DOHH2 (cell line): ENCODE data around the gene SLCO3A1.
A peak's percentile ranks its signal among the peaks of the same experiment; 100 is the strongest.

Experiments
- H3F3A ChIP-seq: fragments of 200-600 bp; sonication (generic), shearing (Covaris generic); 2 replicates; pipeline ENCODE4 v1.6.0; 2016; ENCODE audit warnings: antibody characterized with exemption, mild to moderate bottlenecking; ENCODE audit not compliant: control insufficient read depth, insufficient read depth
- H3K27ac ChIP-seq: fragments of 200-600 bp; sonication (generic); 2 replicates; pipeline ENCODE4 v1.5.1; 2014; ENCODE audit warnings: low read depth, mild to moderate bottlenecking, low read length, moderate library complexity
- H3K27me3 ChIP-seq: fragments of 200-600 bp; sonication (generic); 2 replicates; pipeline ENCODE4 v1.6.1; 2014; ENCODE audit warnings: mild to moderate bottlenecking, low read length, mixed read lengths; ENCODE audit not compliant: control insufficient read depth
- H3K36me3 ChIP-seq: fragments of 200-600 bp; sonication (generic); 2 replicates; pipeline ENCODE4 v1.6.1; 2014; ENCODE audit warnings: mild to moderate bottlenecking, low read length, moderate library complexity, mixed read lengths; ENCODE audit not compliant: control insufficient read depth
- H3K4me1 ChIP-seq: fragments of 200-600 bp; sonication (generic); 2 replicates; pipeline ENCODE4 v1.6.1; 2014; ENCODE audit warnings: mild to moderate bottlenecking, low read length, mixed read lengths; ENCODE audit not compliant: control insufficient read depth
- H3K4me2 ChIP-seq: fragments of 200-600 bp; sonication (generic); 2 replicates; pipeline ENCODE4 v1.6.0; 2014; ENCODE audit warnings: mild to moderate bottlenecking, low read length, moderate library complexity
- H3K4me3 ChIP-seq: fragments of 200-600 bp; sonication (generic); 2 replicates; pipeline ENCODE4 v1.5.1; 2014; ENCODE audit warnings: mild to moderate bottlenecking, low read length, mixed read lengths
- H3K79me2 ChIP-seq: fragments of 200-600 bp; sonication (generic); 2 replicates; pipeline ENCODE4 v1.6.1; 2014; ENCODE audit warnings: mild to moderate bottlenecking, low read length, mixed read lengths; ENCODE audit not compliant: control insufficient read depth
- H3K9me2 ChIP-seq: fragments of 200-600 bp; sonication (generic); replicated peaks from 2 replicates; pipeline ENCODE4 v1.6.1; 2014; ENCODE audit warnings: mild to moderate bottlenecking, low read length, mixed read lengths; ENCODE audit not compliant: control insufficient read depth
- H3K9me3 ChIP-seq: fragments of 200-600 bp; sonication (generic); 2 replicates; pipeline ENCODE4 v1.6.1; 2014; ENCODE audit warnings: antibody characterized with exemption, low read length, mixed read lengths; ENCODE audit not compliant: control insufficient read depth, insufficient read depth
- H4K20me1 ChIP-seq: fragments of 200-600 bp; sonication (generic); 2 replicates; pipeline ENCODE4 v1.6.0; 2014; ENCODE audit warnings: low read depth, mild to moderate bottlenecking, antibody characterized with exemption, low read length, moderate library complexity; ENCODE audit not compliant: control insufficient read depth, insufficient read depth
- CTCF ChIP-seq: fragments of 200-600 bp; sonication (generic); IDR thresholded peaks from one replicate; pipeline ENCODE4 v1.5.1; 2014; ENCODE audit warnings: antibody characterized with exemption, mild to moderate bottlenecking, low read depth, low read length; ENCODE audit not compliant: poor library complexity, severe bottlenecking
- EZH2phosphoT487 ChIP-seq: fragments of 200-600 bp; sonication (generic); IDR thresholded peaks from 2 replicates; pipeline ENCODE4 v1.6.1; 2017; ENCODE audit warnings: borderline replicate concordance, mild to moderate bottlenecking, antibody characterized with exemption, low read length, moderate library complexity, mixed read lengths

Gene SLCO3A1

DNA sequence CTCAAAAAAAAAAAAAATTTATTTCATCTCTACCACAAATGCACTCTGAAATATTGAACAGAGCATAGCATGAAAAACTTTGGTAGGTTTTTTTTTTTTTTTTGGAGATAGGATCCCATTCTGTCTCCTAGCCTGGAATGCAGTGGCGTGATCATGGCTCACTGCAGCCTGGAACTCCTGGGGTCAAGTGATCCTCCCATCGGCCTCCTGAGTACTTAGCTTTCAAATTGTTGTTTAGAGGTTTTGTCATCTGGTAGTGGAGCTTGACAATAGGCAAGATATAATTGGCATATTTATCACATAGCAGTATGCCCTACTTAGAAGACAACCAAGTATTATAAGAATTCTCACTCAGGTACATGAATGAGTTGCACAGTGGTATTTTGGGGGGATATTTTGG is 306.0 kb downstream of the SLCO3A1 start:
- peaks cover 12% of the 10 kb centered on the region for H3K4me1 ChIP-seq
- H3K4me3 ChIP-seq = no peak overlapping the region
- H3K36me3 ChIP-seq = no peaks in the 10 kb centered on the region
- H3K27ac ChIP-seq = no peak overlapping the region
- TF ChIP-seq EZH2phosphoT487 = no peak
- no peak for TF ChIP-seq CTCF
- no peaks in the 10 kb centered on the region for H4K20me1 ChIP-seq
- no peak overlapping the region for H3K4me2 ChIP-seq
- H3K9me2 ChIP-seq = no peaks in the 10 kb centered on the region
- no peaks in the 10 kb centered on the region for H3K27me3 ChIP-seq
- H3K9me3 ChIP-seq = no peaks in the 10 kb centered on the region
- H3K79me2 ChIP-seq = no peaks in the 10 kb centered on the region
- no peaks in the 10 kb centered on the region for H3F3A ChIP-seq

GRCh38 chr15:92159906-92160841 is 306.7 kb downstream of the SLCO3A1 start:
- Histone ChIP-seq H3K4me3 (no peak overlapping the region), H3F3A (no peaks in the 10 kb centered on the region)

GRCh38 chr15:92161039-92161670 is 307.6 kb downstream of the SLCO3A1 start:
- peak overlapping the region; percentile 9 for H3K4me3 ChIP-seq
- H3K4me2 ChIP-seq = peak overlapping the region; percentile 41; the same call in 1 of the 2 replicates
- H3K27ac ChIP-seq = no peak overlapping the region

More at GRCh38 chr15:92159906-92160841, 306.7 kb downstream of the SLCO3A1 start:
- no peaks in the 10 kb centered on the region for H3K36me3 ChIP-seq
- no peaks in the 10 kb centered on the region for H3K9me3 ChIP-seq
- TF ChIP-seq CTCF = no peak
- TF ChIP-seq EZH2phosphoT487 = no peak
- no peaks in the 10 kb centered on the region for H3K27me3 ChIP-seq
- no peak overlapping the region for H3K4me2 ChIP-seq
- no peaks in the 10 kb centered on the region for H3K79me2 ChIP-seq
- no peak overlapping the region for H3K27ac ChIP-seq
- no peaks in the 10 kb centered on the region for H4K20me1 ChIP-seq
- no peaks in the 10 kb centered on the region for H3K9me2 ChIP-seq
- H3K4me1 ChIP-seq = peaks cover 12% of the 10 kb centered on the region

DNA sequence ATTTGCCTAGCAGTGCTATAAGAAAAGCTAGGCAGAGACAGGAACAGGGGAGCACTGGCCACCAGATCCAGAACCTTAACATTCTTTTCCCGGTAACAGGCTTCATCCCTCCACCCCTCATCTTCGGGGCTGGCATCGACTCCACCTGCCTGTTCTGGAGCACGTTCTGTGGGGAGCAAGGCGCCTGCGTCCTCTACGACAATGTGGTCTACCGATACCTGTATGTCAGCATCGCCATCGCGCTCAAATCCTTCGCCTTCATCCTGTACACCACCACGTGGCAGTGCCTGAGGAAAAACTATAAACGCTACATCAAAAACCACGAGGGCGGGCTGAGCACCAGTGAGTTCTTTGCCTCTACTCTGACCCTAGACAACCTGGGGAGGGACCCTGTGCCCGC is 309.1 kb downstream of the SLCO3A1 start:
- H3K4me2 ChIP-seq = no peak overlapping the region
- H3K79me2 ChIP-seq = no peaks in the 10 kb centered on the region
- no peaks in the 10 kb centered on the region for H3K9me3 ChIP-seq
- H3K9me2 ChIP-seq = no peaks in the 10 kb centered on the region
- H3K27me3 ChIP-seq = no peaks in the 10 kb centered on the region
- H3K4me1 ChIP-seq = peaks cover 12% of the 10 kb centered on the region
- no peaks in the 10 kb centered on the region for H3K36me3 ChIP-seq
- no peak overlapping the region for H3K27ac ChIP-seq
- H4K20me1 ChIP-seq = no peaks in the 10 kb centered on the region
- no peak for TF ChIP-seq EZH2phosphoT487
- no peak for TF ChIP-seq CTCF
- no peak overlapping the region for H3K4me3 ChIP-seq
- no peaks in the 10 kb centered on the region for H3F3A ChIP-seq

More at GRCh38 chr15:92161039-92161670, 307.6 kb downstream of the SLCO3A1 start:
- Histone ChIP-seq H3F3A (no peaks in the 10 kb centered on the region), H3K9me2 (no peaks in the 10 kb centered on the region), H3K9me3 (no peaks in the 10 kb centered on the region), H3K4me1 (peaks cover 12% of the 10 kb centered on the region), H3K27me3 (no peaks in the 10 kb centered on the region), H4K20me1 (no peaks in the 10 kb centered on the region), H3K79me2 (no peaks in the 10 kb centered on the region), H3K36me3 (no peaks in the 10 kb centered on the region)
- no peak for TF ChIP-seq EZH2phosphoT487
